Measurements from ENCODE around the gene UBXN4.
"Not testable (repeated sequence)": the region's sequence is repeated elsewhere in the genome, so short reads cannot be mapped to it uniquely, and the experiment has no call there.

UBXN4 gene

GRCh38 chr2:135803278-135803677 lies 61.6 kb downstream of the UBXN4 start:
- DNase-seq (ENCODE audit: low read depth in 2 of 2) = no peak

GRCh38 chr2:135807874-135808273 lies 66.2 kb downstream of the UBXN4 start:
- DNase-seq (ENCODE audit: low read depth in 2 of 2) = not testable (repeated sequence)

- DNase-seq (ENCODE audit: low read depth in 2 of 2) = no peak
Measured at GRCh38 chr2:135812907-135813511, 71.4 kb downstream of the UBXN4 start.

- no peak for DNase-seq (ENCODE audit: low read depth in 2 of 2)
Measured at GRCh38 chr2:135815269-135815668, 73.6 kb downstream of the UBXN4 start.

GRCh38 chr2:135817466-135817865 lies 75.8 kb downstream of the UBXN4 start:
- no peak for DNase-seq (ENCODE audit: low read depth in 2 of 2)

- no peak for DNase-seq (ENCODE audit: low read depth in 2 of 2)
Measured at GRCh38 chr2:135817951-135818350, 76.3 kb downstream of the UBXN4 start.

- DNase-seq (ENCODE audit: low read depth in 2 of 2) = no peak
Measured at GRCh38 chr2:135818937-135819610, 77.4 kb downstream of the UBXN4 start.

GRCh38 chr2:135820003-135820618 lies 78.5 kb downstream of the UBXN4 start:
- DNase-seq (ENCODE audit: low read depth in 2 of 2) = no peak

GRCh38 chr2:135821190-135821589 lies 79.5 kb downstream of the UBXN4 start:
- DNase-seq (ENCODE audit: low read depth in 2 of 2) = no peak

- no peak for DNase-seq (ENCODE audit: low read depth in 2 of 2)
Measured at GRCh38 chr2:135822855-135823254, 81.2 kb downstream of the UBXN4 start.

GRCh38 chr2:135825131-135825530 lies 83.5 kb downstream of the UBXN4 start:
- DNase-seq (ENCODE audit: low read depth in 2 of 2) = no peak

- DNase-seq (ENCODE audit: low read depth in 2 of 2) = no peak
Measured at GRCh38 chr2:135825550-135826176, 84.0 kb downstream of the UBXN4 start.

GRCh38 chr2:135826544-135826943 lies 84.9 kb downstream of the UBXN4 start:
- DNase-seq (ENCODE audit: low read depth in 2 of 2) = no peak

GRCh38 chr2:135829378-135830135 lies 87.9 kb downstream of the UBXN4 start:
- no peak for DNase-seq (ENCODE audit: low read depth in 2 of 2)

- no peak for DNase-seq (ENCODE audit: low read depth in 2 of 2)
Measured at GRCh38 chr2:135831180-135831812, 89.6 kb downstream of the UBXN4 start.

- DNase-seq (ENCODE audit: low read depth in 2 of 2) = no peak
Measured at GRCh38 chr2:135832891-135833290, 91.2 kb downstream of the UBXN4 start.

All from fibroblast of skin of left biceps (primary cell).